Neural cell (in vitro differentiated cells): Measurements from ENCODE around the gene GRID1. TPM values are rescaled to one million over a fixed set of nuclear protein-coding genes. Genes with fewer than 3 reads are reported as not detected.

ENCODE experiments used
- H2AFZ ChIP-seq: fragments of 200-600, 300-800 bp; sonication (generic), shearing (Covaris generic); 2 replicates; pipeline ENCODE4 v1.6.0; 2014; ENCODE audit warnings: low read depth, mild to moderate bottlenecking, antibody characterized with exemption, low read length, moderate library complexity
- H3F3A ChIP-seq: fragments of 200-600 bp; shearing (Covaris generic); 2 replicates; pipeline ENCODE4 v1.6.1; 2016; ENCODE audit warnings: mild to moderate bottlenecking, moderate library complexity, mixed read lengths, antibody characterized with exemption, low read length; ENCODE audit not compliant: insufficient read depth, poor library complexity, severe bottlenecking
- H3K27ac ChIP-seq: fragments of 200-600, 300-800 bp; sonication (generic), shearing (Covaris generic); 2 replicates; pipeline ENCODE4 v1.5.1; 2014; ENCODE audit warnings: mild to moderate bottlenecking, low read length, moderate library complexity
- H3K27me3 ChIP-seq: fragments of 300-800, 200-600 bp; sonication (generic), shearing (Covaris generic); 2 replicates; pipeline ENCODE4 v1.6.0; 2014; ENCODE audit warnings: mild to moderate bottlenecking, low read depth, low read length, moderate library complexity; ENCODE audit not compliant: insufficient read depth
- H3K36me3 ChIP-seq: fragments of 300-800, 200-600 bp; sonication (generic), shearing (Covaris generic); 2 replicates; pipeline ENCODE4 v1.5.1; 2014; ENCODE audit warnings: mild to moderate bottlenecking, antibody characterized with exemption, low read length, moderate library complexity; ENCODE audit not compliant: insufficient read depth
- H3K4me2 ChIP-seq: fragments of 300-800, 200-600 bp; sonication (generic), shearing (Covaris generic); 2 replicates; pipeline ENCODE4 v1.6.0; 2014; ENCODE audit warnings: mild to moderate bottlenecking, low read length
- H3K4me3 ChIP-seq: fragments of 300-800, 200-600 bp; sonication (generic), shearing (Covaris generic); 2 replicates; pipeline ENCODE4 v1.5.1; 2014; ENCODE audit warnings: mild to moderate bottlenecking, low read length, moderate library complexity
- H3K79me2 ChIP-seq: fragments of 200-600 bp; shearing (Covaris generic); replicated peaks from 2 replicates; pipeline ENCODE4 v1.6.0; 2014; ENCODE audit warnings: mild to moderate bottlenecking, low read length, moderate library complexity; ENCODE audit not compliant: insufficient read depth
- H3K9ac ChIP-seq: fragments of 300-800, 200-600 bp; sonication (generic), shearing (Covaris generic); 2 replicates; pipeline ENCODE4 v1.6.1; 2016; ENCODE audit warnings: mild to moderate bottlenecking, low read length, mixed read lengths
- H3K9me2 ChIP-seq: fragments of 200-600 bp; shearing (Covaris generic); 2 replicates; pipeline ENCODE4 v1.6.1; 2016; ENCODE audit warnings: mild to moderate bottlenecking, low read length, mixed read lengths; ENCODE audit not compliant: insufficient read depth
- H3K9me3 ChIP-seq: fragments of 200-600, 300-800 bp; sonication (generic), shearing (Covaris generic); 2 replicates; pipeline ENCODE4 v1.6.1; 2016; ENCODE audit warnings: mild to moderate bottlenecking, mixed run types, low read length, moderate library complexity, mixed read lengths
- H4K20me1 ChIP-seq: fragments of 200-600 bp; shearing (Covaris generic); 2 replicates; pipeline ENCODE4 v1.6.1; 2016; ENCODE audit warnings: mild to moderate bottlenecking, mixed run types; ENCODE audit not compliant: insufficient read depth
- CTCF ChIP-seq: fragments of 450-650 bp; IDR thresholded peaks from 2 replicates; pipeline ENCODE4 v1.5.1; 2014; ENCODE audit warnings: antibody characterized with exemption, mild to moderate bottlenecking, moderate library complexity; ENCODE audit not compliant: poor library complexity, severe bottlenecking
- EP300 ChIP-seq: fragments of 450-650 bp; conservative IDR thresholded peaks from 2 replicates; pipeline ENCODE4 v1.6.1; 2014; ENCODE audit warnings: antibody characterized with exemption, mild to moderate bottlenecking, moderate library complexity; ENCODE audit not compliant: poor library complexity, severe bottlenecking
- EZH2 ChIP-seq: fragments of 200-600, 300-800 bp; shearing (Covaris generic), sonication (generic); IDR thresholded peaks from 2 replicates; pipeline ENCODE4 v1.6.1; 2014; ENCODE audit warnings: antibody characterized with exemption, low read length, borderline replicate concordance, mild to moderate bottlenecking; ENCODE audit not compliant: insufficient read depth, poor library complexity, severe bottlenecking
- MXI1 ChIP-seq: fragments of 450-650 bp; conservative IDR thresholded peaks from 2 replicates; pipeline ENCODE4 v1.6.1; 2014; ENCODE audit warnings: antibody characterized with exemption, mild to moderate bottlenecking; ENCODE audit not compliant: poor library complexity, severe bottlenecking
- POLR2AphosphoS5 ChIP-seq: IDR thresholded peaks from 2 replicates; pipeline ENCODE4 v1.6.1; 2012
- RAD21 ChIP-seq: fragments of 450-650 bp; conservative IDR thresholded peaks from 2 replicates; pipeline ENCODE4 v1.6.1; 2014; ENCODE audit warnings: antibody characterized with exemption, mild to moderate bottlenecking, moderate library complexity
- SMC3 ChIP-seq: fragments of 450-650 bp; conservative IDR thresholded peaks from 2 replicates; pipeline ENCODE4 v1.6.1; 2014; ENCODE audit warnings: antibody characterized with exemption, mild to moderate bottlenecking, moderate library complexity; ENCODE audit not compliant: poor library complexity
- TAF1 ChIP-seq: IDR thresholded peaks from 2 replicates; pipeline ENCODE4 v1.6.1; 2012; ENCODE audit warnings: low read depth
- polyA plus RNA-seq: library from polyadenylated mRNA; depleted of rRNA; stranded (reverse); fragments of >200 nt; gene quantifications from 2 replicates; pipeline ENCODE4 v1.2.3, GENCODE V29; 2014
- TF ChIP-seq, protein P1 (sequence below): IDR thresholded peaks from 2 replicates; pipeline ENCODE4 v1.6.1; 2012; ENCODE audit warnings: borderline replicate concordance

The GRID1 gene
- polyA plus RNA-seq, 1 donor from 2014 or later = 7.3 TPM

DNA sequence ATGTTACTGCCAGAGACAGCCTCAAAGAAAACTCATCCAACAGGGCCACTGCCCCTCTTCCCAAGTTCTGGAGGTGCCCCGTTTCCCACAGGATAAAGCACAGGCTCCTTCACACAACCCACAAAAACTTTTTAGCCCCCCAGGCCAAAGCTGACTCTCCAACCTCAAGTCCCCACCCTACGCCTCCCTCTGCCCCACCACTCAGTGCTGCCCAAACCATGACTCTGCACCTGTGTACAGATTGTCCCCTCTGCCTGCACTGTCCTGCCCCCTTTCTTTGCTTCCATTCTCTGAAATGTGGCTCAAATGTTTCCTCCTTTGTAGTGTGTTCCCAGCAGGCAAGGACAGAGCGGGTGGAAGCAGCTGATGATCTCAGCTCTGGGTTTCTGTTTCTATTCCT, 284.0 kb downstream of the GRID1 start:
- H3K9ac ChIP-seq = no peak overlapping the region
- no peak overlapping the region for H3K4me3 ChIP-seq

DNA sequence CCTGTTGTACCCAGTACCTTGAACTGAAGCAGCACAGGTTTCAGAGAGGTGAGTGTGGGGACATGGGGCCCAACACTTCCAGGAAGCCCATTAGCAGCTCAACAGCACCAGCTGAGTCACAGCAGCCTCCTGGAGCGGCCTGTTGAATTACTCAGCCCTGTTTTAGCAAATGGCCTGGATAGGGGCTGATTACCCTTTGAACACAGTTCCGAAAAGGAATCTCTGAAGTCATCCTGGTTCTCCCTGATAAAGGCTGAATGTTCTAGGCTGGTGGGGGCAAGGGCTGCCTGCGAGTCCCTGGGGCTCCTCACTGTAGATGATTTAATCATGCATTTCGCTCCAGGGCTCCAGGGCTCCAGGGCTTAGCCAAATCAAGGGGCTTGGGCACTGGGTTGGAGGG, 287.5 kb downstream of the GRID1 start:
- Histone ChIP-seq H4K20me1 (no peaks in the 10 kb centered on the region), H3K9ac (no peak overlapping the region), H3K79me2 (no peaks in the 10 kb centered on the region), H2AFZ (no peak overlapping the region), H3K9me2 (no peaks in the 10 kb centered on the region), H3K4me2 (no peak overlapping the region), H3F3A (no peaks in the 10 kb centered on the region), H3K27me3 (no peaks in the 10 kb centered on the region), H3K36me3 (no peaks in the 10 kb centered on the region), H3K27ac (no peak overlapping the region), H3K9me3 (no peaks in the 10 kb centered on the region), H3K4me3 (no peak overlapping the region)
- TF ChIP-seq SMC3 = no peak
- no peak for TF ChIP-seq EP300
- no peak for TF ChIP-seq TAF1
- TF ChIP-seq, protein P1, sequence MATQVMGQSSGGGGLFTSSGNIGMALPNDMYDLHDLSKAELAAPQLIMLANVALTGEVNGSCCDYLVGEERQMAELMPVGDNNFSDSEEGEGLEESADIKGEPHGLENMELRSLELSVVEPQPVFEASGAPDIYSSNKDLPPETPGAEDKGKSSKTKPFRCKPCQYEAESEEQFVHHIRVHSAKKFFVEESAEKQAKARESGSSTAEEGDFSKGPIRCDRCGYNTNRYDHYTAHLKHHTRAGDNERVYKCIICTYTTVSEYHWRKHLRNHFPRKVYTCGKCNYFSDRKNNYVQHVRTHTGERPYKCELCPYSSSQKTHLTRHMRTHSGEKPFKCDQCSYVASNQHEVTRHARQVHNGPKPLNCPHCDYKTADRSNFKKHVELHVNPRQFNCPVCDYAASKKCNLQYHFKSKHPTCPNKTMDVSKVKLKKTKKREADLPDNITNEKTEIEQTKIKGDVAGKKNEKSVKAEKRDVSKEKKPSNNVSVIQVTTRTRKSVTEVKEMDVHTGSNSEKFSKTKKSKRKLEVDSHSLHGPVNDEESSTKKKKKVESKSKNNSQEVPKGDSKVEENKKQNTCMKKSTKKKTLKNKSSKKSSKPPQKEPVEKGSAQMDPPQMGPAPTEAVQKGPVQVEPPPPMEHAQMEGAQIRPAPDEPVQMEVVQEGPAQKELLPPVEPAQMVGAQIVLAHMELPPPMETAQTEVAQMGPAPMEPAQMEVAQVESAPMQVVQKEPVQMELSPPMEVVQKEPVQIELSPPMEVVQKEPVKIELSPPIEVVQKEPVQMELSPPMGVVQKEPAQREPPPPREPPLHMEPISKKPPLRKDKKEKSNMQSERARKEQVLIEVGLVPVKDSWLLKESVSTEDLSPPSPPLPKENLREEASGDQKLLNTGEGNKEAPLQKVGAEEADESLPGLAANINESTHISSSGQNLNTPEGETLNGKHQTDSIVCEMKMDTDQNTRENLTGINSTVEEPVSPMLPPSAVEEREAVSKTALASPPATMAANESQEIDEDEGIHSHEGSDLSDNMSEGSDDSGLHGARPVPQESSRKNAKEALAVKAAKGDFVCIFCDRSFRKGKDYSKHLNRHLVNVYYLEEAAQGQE = no peak
- no peak for TF ChIP-seq CTCF
- no peak for TF ChIP-seq POLR2AphosphoS5
- TF ChIP-seq EZH2 = no peak
- no peak for TF ChIP-seq MXI1
- no peak for TF ChIP-seq RAD21

More for the DNA sequence above, 284.0 kb downstream of the GRID1 start:
- TF ChIP-seq MXI1 = no peak
- no peak for TF ChIP-seq EP300
- Histone ChIP-seq H3K9me3 (no peaks in the 10 kb centered on the region), H4K20me1 (no peaks in the 10 kb centered on the region), H3K4me2 (no peak overlapping the region), H3K79me2 (no peaks in the 10 kb centered on the region), H3K27me3 (no peaks in the 10 kb centered on the region), H3K36me3 (no peaks in the 10 kb centered on the region), H2AFZ (no peak overlapping the region), H3K27ac (no peak overlapping the region), H3F3A (no peaks in the 10 kb centered on the region), H3K9me2 (no peaks in the 10 kb centered on the region)

DNA sequence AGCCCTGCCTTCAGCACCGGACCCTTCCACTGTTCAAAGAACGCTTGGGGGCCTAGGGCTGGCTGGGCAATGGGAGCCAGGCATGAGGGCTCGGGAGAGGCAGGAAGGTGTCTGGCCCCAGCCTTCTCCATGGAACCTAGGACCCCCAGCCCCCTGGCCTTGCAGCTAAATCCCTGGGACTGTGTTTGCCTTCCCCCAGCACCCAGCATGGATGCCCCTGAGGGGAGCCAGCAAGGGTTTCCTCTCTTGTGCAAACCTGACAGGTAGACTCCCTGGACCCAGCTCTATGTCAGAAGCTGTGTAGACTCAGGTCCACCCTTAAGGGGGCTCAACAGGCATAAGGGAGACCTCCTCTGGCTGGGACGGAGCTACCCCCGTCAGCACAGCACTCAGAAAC, 288.0 kb downstream of the GRID1 start:
- Histone ChIP-seq H3K27ac (no peak overlapping the region), H3K9me3 (no peaks in the 10 kb centered on the region), H3K79me2 (no peaks in the 10 kb centered on the region), H3K9me2 (no peaks in the 10 kb centered on the region), H3K9ac (no peak overlapping the region), H3K36me3 (no peaks in the 10 kb centered on the region), H3F3A (no peaks in the 10 kb centered on the region), H3K4me3 (no peak overlapping the region), H3K4me2 (no peak overlapping the region), H3K27me3 (no peaks in the 10 kb centered on the region), H4K20me1 (no peaks in the 10 kb centered on the region), H2AFZ (no peak overlapping the region)
- TF ChIP-seq RAD21 = no peak
- TF ChIP-seq, protein P1 = no peak
- TF ChIP-seq TAF1 = no peak
- no peak for TF ChIP-seq SMC3
- no peak for TF ChIP-seq CTCF
- no peak for TF ChIP-seq EP300
- no peak for TF ChIP-seq MXI1
- TF ChIP-seq POLR2AphosphoS5 = no peak
- TF ChIP-seq EZH2 = no peak
